GM19239 (cell line): ENCODE results near the gene SBF1.
"Not testable (repeated sequence)": the region's sequence is repeated elsewhere in the genome, so short reads cannot be mapped to it uniquely, and the experiment has no call there.

Experiments
- DNase-seq: peaks from one replicate; pipeline ENCODE4 v3.0.0; 2011; ENCODE audit warnings: low spot score; ENCODE audit not compliant: insufficient read length
- FAIRE-seq: peaks from 2 replicates; lab custom pipeline; 2011; peaks lifted over from hg19 to GRCh38; lab: Jason Lieb, UNC

The SBF1 gene

GRCh38 chr22:50436015-50436830 is 38.6 kb downstream of the SBF1 start:
- DNase-seq: no peak
- no peak for FAIRE-seq

DNA sequence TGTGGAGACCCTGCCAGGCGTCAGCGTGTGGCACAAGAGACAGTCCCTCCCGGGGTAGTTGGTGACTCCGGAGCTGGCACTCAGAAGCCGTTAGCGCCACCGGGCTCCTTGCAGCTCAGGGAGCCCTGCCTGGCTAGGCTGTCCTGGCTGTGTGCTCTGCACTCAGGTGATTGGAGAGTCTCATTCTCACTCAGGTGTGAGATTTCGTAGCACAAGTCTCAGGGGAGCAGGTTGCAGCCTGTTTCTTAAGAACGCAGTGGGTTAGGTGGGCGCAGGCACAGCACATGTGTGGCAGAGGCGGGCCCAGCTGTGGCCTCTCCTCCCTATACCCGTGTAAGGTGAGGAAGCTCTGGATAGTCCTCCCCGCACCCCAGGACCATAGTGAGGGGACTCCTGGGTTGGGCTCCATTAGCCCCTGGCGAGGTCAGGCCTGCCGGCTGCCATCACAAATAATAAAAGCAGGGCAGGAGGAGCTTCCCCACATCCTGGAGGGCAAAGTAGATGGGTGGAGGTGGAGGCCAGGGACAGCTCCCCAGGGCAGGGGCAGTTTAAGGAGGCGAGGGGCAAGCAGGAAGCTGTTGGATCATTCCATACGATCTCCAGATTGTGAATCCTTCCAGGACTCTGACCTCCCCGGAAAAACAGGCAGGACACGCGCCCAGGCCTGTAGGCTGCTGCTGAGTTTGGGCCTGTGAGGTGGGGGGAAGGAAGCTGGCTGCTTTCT is 39.4 kb downstream of the SBF1 start:
- DNase-seq: no peak
- no peak for FAIRE-seq

DNA sequence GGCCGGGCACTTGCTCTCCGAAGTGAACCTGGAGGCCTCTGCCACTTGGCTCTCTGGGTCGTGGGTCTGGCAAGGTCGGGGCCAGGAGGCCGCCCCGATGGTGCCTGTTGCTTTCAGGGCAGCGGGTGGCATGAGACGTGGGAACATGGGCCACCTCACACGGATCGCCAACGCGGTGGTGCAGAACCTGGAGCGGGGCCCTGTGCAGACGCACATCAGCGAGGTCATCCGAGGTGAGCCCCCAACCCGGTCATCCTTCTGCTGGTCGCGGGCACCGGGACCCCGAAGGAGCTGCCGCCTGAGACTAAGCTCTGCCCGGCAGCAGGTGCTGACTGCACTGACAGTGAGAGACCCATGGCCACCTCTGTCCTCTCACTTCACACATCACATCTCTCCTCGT is 40.0 kb downstream of the SBF1 start:
- FAIRE-seq (no peak), DNase-seq (no peak)

DNA sequence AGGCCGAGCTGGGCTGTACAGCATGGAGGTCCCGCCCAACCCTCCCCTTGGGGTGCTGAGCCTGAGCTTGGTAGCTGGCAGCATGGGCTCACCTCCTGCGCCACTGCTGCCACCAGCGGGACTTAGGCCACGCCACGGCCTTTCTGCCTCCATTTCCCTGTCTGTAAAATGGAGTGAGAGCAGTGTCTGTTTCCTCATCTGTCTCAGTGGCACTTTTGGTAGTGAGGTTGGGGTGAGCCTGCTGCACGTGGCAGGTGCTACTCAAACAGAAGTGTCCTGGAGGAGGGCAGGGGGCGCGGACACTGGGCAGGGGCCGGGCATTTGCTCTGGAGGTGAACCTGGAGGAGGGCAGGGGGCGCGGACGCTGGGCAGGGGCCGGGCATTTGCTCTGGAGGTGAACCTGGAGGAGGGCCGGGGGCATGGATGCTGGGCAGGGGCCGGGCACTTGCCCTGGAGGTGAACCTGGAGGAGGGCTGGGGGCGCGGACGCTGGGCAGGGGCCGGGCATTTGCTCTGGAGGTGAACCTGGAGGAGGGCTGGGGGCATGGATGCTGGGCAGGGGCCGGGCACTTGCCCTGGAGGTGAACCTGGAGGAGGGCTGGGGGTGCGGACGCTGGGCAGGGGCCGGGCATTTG is 41.8 kb downstream of the SBF1 start:
- FAIRE-seq, DNase-seq: not testable (repeated sequence)

- DNase-seq: no peak
- FAIRE-seq: no peak
Observed at GRCh38 chr22:50432131-50432876, 42.5 kb downstream of the SBF1 start.

- FAIRE-seq (no peak), DNase-seq (no peak)
Observed at GRCh38 chr22:50425179-50425916, 49.5 kb downstream of the SBF1 start.

DNA sequence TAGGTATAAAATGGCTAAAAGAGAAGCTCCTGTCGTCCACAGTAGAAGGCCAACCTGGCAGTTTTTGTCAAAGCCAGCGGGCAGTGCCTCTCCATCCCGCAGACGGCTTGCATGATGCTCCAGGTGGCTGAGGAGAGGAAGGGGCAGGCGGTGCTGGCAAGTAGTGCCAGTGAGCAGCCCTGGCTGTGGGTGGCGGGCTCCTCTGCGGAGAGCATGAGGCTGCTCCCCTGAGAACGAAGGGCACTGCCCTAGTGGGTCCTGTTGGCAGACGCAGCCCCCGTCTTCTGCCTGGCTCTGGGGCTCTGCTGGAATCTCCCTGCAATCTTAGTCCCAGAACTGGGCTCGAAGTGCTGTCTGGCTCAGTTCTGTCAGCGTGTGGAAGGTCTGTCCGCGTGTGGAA is 50.9 kb downstream of the SBF1 start:
- DNase-seq (no peak), FAIRE-seq (no peak)

DNA sequence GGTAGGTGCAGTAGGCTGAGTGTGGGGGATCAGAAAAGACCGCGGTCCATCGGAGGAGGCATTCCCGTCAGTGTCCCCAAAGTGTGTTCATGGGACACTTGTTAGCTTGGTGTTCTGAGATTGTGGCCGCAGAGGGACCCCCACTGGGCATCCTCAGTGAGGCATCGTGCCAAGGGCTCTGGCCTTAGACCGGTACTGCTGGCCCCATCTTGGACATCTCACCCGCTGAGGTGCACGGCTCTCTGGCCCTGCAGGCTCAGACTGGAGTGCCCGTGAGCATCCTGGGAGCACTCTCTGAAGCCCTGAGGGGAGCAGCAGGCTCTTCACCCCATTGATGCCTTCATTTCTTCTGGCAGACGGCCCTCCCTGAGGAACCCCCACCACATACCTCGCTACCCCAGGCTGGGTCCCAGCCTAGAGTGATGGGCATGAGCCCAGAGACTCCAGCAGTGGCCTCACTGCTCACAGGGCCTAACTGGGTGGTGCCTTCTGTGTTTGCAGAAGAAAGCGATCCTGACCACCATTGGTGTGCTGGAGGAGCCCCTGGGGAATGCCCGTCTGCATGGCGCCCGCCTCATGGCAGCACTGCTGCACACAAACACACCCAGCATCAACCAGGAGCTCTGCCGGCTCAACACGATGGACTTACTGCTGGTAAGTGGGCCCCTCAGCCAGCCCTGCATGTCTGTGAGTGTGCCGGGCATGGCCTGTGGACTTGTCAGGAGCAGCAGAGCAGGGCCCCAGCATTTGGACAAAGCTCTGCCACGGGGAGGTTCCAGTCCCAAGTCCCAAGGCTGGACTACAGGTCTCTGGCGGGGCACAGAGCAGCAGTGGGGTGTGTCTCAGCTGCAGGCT is 51.6 kb downstream of the SBF1 start:
- FAIRE-seq: no peak
- DNase-seq: no peak

- no peak for FAIRE-seq
Observed at GRCh38 chr22:50422046-50422445, 52.8 kb downstream of the SBF1 start.

DNA sequence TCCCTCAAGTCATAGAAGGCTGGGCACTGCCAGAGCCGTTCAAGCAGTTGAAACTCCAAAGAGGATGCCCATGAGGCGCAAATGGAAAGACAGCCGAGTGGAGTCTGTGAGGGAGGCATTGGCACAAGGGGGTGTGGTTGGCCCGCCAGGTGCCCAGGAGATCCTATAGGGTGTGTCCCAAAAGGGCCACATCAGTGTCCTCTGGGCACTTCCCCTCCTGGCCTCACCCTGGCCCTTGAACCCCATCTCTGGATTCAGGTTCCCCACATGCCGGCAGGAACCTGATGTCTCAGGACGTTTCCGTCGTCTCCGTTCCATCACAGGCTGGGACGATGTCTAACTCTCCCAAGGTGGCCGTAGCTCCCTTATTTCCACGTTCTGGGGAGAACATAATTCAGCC is 54.3 kb downstream of the SBF1 start:
- DNase-seq: no peak
- no peak for FAIRE-seq

More at GRCh38 chr22:50422046-50422445, 52.8 kb downstream of the SBF1 start:
- no peak for DNase-seq

- DNase-seq: no peak
- no peak for FAIRE-seq
Observed at GRCh38 chr22:50420015-50420414, 54.8 kb downstream of the SBF1 start.

DNA sequence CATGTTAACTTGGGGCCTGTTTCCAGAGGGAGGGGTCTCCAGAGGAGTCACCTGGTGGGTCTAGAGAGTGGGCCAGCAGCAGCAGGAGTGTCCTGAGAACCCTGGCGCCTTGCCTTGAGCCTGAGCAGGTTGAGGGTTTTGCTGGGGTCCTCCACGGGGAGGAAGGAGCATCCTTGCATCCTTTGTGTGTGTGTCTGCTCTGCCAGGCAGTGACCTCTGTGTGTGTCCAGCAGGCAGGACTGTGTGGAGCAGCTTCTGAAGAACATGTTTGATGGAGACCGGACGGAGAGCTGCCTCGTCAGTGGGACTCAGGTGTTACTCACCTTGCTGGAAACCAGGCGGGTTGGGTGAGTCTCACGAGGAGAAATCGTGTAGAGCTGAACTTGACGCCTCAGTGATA is 55.7 kb downstream of the SBF1 start:
- DNase-seq (no peak), FAIRE-seq (no peak)

DNA sequence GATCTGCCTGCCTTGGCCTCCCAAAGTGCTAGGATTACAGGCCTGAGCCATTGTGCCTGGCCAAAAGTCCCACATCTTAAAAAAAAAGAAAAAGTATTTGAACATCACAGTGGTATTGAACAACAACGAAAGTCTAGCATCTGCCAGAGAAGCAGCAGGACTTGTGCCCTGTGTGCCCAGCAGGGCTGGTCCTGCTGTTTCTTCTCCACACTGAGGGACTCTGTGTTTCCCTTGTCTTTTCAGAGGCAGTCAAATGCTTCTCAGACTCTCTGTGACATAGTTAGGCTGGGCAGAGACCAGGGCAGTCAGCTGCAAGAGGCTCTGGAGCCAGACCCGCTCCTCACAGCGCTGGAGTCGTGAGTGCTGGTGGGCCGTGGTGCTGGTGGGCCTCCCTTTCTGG is 56.2 kb downstream of the SBF1 start:
- no peak for DNase-seq
- no peak for FAIRE-seq

DNA sequence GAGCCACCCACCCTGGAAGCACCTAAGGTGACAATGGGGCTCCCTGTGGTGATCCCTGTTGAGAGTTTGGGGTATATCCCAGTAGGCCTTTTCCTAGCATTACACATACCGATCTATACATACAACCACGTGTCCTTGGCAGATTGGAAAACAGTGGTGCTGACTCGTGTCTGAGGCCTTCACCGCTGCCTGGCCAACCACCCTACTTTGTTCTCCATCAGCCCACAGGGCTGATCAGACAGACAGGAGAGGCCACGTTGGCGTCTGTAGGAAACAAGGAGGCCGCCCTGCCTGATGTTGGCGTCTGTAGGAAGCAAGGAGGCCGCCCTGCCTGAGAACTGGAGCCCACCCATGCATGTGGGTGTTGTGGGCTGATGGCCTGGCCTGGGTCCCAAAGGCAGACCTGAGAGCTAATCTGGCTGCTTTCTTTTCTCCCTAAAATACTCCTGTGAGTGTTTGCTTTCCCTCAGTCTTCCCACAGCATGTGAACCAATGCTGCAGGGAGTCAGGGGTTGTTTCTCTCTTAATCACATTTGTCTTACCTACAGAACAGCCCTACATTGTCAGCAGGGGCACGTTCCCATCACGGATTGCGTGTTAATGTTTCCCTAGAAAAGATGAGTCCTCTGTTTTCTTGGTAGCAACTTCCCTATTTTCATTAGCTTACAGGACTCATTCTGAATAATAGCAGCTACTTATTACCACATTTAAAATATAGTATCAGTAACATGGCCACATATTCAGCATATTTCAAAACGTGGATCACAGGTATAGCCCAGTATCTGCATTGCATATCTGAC is 57.2 kb downstream of the SBF1 start:
- DNase-seq: no peak
- no peak for FAIRE-seq

DNA sequence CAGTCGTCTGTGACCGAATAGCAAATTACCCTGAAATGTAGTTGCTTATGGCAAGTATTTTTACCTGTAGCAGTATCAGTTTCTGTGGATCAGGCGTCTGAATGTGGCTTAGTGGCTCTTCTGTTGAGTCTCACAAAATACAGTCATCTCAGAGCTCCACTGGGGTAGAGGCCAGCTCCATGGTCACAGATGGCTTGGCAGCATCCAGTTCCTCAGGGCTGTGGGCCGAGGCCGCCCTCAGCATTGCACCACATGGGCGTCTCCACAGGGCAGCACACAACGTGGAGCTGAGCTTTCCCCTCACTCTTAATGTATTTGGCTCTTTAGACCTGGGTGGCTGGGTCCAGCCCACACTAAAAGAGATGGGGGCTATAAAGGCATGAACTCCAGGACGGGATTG is 57.8 kb downstream of the SBF1 start:
- DNase-seq (no peak), FAIRE-seq (no peak)

DNA sequence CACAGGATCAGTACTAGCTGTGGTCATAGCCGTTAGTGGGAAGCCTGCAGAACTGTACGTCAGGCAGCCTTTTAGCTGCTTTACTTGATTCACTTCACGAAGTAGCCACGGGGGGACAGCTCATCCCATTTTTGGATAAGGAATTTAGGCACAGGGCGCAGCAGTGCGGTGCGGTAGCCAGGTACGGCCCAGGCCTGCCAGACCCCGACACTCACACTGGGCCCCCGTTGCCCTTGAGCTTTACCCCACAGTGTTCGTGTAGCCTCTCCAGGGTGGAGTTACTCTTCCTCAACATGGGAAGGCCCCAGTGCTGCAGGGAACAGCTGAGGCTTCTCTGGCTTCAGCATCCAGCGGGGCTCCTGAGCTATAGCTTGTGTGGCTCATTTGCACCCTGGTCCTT is 59.4 kb downstream of the SBF1 start:
- DNase-seq: no peak
- no peak for FAIRE-seq

DNA sequence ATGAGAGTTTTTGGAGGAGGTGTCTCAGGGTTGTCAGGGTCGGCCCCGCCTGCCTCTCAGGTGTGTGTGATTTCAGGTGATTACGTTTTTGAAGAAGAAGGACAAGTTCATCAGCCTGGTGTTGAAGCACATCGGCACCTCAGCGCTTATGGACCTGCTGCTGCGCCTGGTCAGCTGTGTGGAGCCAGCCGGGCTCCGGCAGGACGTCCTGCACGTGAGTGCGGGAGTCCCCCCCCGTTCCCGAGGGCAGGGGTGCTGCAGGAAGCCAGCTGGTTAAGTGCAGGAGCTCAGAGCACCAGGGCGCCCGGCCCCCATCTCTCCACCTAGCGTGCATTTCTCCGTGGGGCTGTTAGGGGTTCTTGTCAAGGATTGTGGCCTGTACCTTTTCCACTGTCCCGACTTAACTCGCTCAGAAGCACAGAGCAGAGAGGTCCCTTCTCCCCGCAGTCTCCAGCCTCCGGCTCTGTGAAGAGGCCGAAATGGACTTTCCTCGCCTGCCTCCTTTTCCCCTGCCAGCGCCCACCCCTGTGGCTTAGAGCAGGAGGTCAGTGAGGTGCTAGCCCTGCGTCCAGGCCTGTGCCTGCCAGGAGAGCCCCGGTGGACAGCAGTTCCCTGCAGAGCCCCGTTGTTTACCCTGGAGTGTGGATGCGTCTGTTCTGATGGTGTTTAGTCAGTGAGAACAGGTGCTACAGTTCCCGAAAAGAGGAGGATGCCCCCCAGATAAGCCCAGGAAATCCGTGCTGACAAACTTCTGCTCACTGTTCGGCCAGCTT is 60.2 kb downstream of the SBF1 start:
- no peak for FAIRE-seq
- no peak for DNase-seq
